ENCODE results near the gene CD2AP. TPM values are rescaled to one million over a fixed set of nuclear protein-coding genes. Genes with fewer than 3 reads are reported as not detected.
"Not testable (repeated sequence)": the region's sequence is repeated elsewhere in the genome, so short reads cannot be mapped to it uniquely, and the experiment has no call there.

The CD2AP gene
- total and polyA plus RNA-seq, 2 donors, result 28.0 to 32.8 TPM

GRCh38 chr6:47534063-47534462 is 56.5 kb downstream of the CD2AP start:
- no peaks in the 10 kb centered on the region for H3K27me3 ChIP-seq (ENCODE audit: control insufficient read depth in 2 of 2, insufficient read depth in 1 of 2, low read length in 1 of 2)
- DNase-seq (ENCODE audit: low read depth in 6 of 9, low spot score in 9 of 9), result no peak

DNA sequence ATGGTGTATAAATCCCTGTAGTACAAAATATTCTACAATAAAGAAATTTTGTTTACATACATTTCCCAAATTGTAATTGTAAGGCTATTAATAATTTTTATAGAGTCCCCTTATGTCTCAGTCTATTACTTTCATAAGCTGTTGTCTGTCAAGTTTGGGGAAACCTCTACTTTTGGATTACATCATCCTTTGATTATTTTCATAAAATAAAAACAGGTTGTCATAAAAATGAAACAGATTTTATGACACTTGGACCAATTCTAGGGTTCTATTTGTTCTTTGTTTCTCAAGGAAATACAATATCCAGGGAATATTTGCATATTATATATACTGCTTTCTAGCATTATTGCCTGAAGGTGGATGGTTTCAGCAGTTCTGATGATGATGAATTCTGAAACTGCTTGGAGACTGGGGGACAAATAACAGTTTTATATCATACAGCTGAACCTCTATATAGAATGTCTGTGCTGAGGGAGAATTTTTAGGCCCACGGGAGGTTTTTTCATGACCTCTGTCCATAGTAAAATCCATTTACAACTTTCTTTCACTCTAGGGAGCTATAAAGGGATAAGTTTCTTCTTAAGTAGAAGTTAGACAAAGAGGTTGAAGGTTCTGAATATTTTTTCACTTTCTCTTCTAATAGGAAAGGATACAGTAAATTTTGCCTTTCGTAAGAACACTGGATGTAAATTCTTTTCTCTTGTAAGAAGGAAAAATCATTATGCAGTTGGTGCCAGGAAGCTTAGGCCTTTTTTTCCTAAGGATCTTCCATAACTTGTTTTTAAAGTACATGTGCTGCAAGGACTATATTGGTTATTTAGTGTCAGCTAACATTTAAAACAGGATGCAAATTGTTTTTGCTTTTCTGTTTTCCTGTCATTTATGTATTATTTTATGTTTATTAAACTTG is 58.0 kb downstream of the CD2AP start:
- WGBS, result 99% methylated on average over 2 of the region's 2 CpGs
- no peak overlapping the region for H3K4me3 ChIP-seq (ENCODE audit: low read length in 2 of 2)
- H3K27me3 ChIP-seq (ENCODE audit: control insufficient read depth in 2 of 2, insufficient read depth in 1 of 2, low read length in 1 of 2), result no peaks in the 10 kb centered on the region
- DNase-seq (ENCODE audit: low read depth in 6 of 9, low spot score in 9 of 9), result no peak
- H3K36me3 ChIP-seq (ENCODE audit: control insufficient read depth in 2 of 2, insufficient read depth in 2 of 2, low read length in 1 of 2), result peaks cover 12 to 28% of the 10 kb centered on the region in 2 donors
- no peak overlapping the region for H3K27ac ChIP-seq (ENCODE audit: low read depth in 1 of 2, low read length in 1 of 2)
- no peaks in the 10 kb centered on the region for H3K4me1 ChIP-seq (ENCODE audit: control insufficient read depth in 2 of 2, insufficient read depth in 2 of 2, low read length in 2 of 2)
- no peaks in the 10 kb centered on the region for H3K9me3 ChIP-seq (ENCODE audit: control insufficient read depth in 2 of 2, insufficient read depth in 1 of 2, low read length in 1 of 2)

More at GRCh38 chr6:47534063-47534462, 56.5 kb downstream of the CD2AP start:
- peaks cover 18 to 23% of the 10 kb centered on the region in 2 donors for H3K36me3 ChIP-seq (ENCODE audit: control insufficient read depth in 2 of 2, insufficient read depth in 2 of 2, low read length in 1 of 2)
- no peaks in the 10 kb centered on the region for H3K4me1 ChIP-seq (ENCODE audit: control insufficient read depth in 2 of 2, insufficient read depth in 2 of 2, low read length in 2 of 2)
- H3K27ac ChIP-seq (ENCODE audit: low read depth in 1 of 2, low read length in 1 of 2), result no peak overlapping the region
- H3K9me3 ChIP-seq (ENCODE audit: control insufficient read depth in 2 of 2, insufficient read depth in 1 of 2, low read length in 1 of 2), result no peaks in the 10 kb centered on the region
- H3K4me3 ChIP-seq (ENCODE audit: low read length in 2 of 2), result no peak overlapping the region

GRCh38 chr6:47536816-47537401 is 59.3 kb downstream of the CD2AP start:
- no peak for DNase-seq (ENCODE audit: low read depth in 6 of 9, low spot score in 9 of 9)
- H3K27ac ChIP-seq (ENCODE audit: low read depth in 1 of 2, low read length in 1 of 2), result no peak overlapping the region
- H3K27me3 ChIP-seq (ENCODE audit: control insufficient read depth in 2 of 2, insufficient read depth in 1 of 2, low read length in 1 of 2), result no peaks in the 10 kb centered on the region
- H3K36me3 ChIP-seq (ENCODE audit: control insufficient read depth in 2 of 2, insufficient read depth in 2 of 2, low read length in 1 of 2), result peaks cover 12 to 28% of the 10 kb centered on the region in 2 donors
- no peaks in the 10 kb centered on the region for H3K9me3 ChIP-seq (ENCODE audit: control insufficient read depth in 2 of 2, insufficient read depth in 1 of 2, low read length in 1 of 2)
- no peaks in the 10 kb centered on the region for H3K4me1 ChIP-seq (ENCODE audit: control insufficient read depth in 2 of 2, insufficient read depth in 2 of 2, low read length in 2 of 2)
- WGBS, result 97% methylated on average over 4 of the region's 4 CpGs
- no peak overlapping the region for H3K4me3 ChIP-seq (ENCODE audit: low read length in 2 of 2)

DNA sequence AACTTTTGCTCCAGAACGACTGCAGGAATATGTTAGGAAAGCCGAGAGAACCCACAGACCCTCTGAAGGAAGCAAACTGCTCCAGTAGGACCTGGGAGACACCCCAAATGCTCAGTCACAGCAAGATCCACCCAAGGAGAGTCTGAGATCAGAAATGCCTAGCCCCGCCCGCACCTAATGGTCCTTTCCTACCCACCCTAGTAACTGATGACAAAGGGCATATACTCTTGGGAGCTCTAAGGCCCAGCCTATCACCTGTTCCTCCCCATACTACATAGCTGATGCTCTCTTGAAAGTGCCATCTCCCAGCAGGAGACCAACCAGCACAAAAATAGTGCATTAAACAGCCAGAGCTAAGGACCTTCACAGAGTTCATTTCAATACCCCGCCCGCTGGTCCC is 67.6 kb downstream of the CD2AP start:
- no peaks in the 10 kb centered on the region for H3K4me1 ChIP-seq (ENCODE audit: control insufficient read depth in 2 of 2, insufficient read depth in 2 of 2, low read length in 2 of 2)
- H3K4me3 ChIP-seq (ENCODE audit: low read length in 2 of 2), result no peak overlapping the region
- peaks cover 9 to 30% of the 10 kb centered on the region in 2 donors for H3K36me3 ChIP-seq (ENCODE audit: control insufficient read depth in 2 of 2, insufficient read depth in 2 of 2, low read length in 1 of 2)
- DNase-seq (ENCODE audit: low read depth in 6 of 9, low spot score in 9 of 9), result no peak
- no peak overlapping the region for H3K27ac ChIP-seq (ENCODE audit: low read depth in 1 of 2, low read length in 1 of 2)
- H3K27me3 ChIP-seq (ENCODE audit: control insufficient read depth in 2 of 2, insufficient read depth in 1 of 2, low read length in 1 of 2), result no peaks in the 10 kb centered on the region
- 98% methylated on average over 6 of the region's 6 CpGs for whole genome bisulfite sequencing
- H3K9me3 ChIP-seq (ENCODE audit: control insufficient read depth in 2 of 2, insufficient read depth in 1 of 2, low read length in 1 of 2), result no peaks in the 10 kb centered on the region

GRCh38 chr6:47551670-47552069 is 74.1 kb downstream of the CD2AP start:
- H3K4me3 ChIP-seq (ENCODE audit: low read length in 2 of 2), result no peak overlapping the region
- H3K27me3 ChIP-seq (ENCODE audit: control insufficient read depth in 2 of 2, insufficient read depth in 1 of 2, low read length in 1 of 2), result no peaks in the 10 kb centered on the region
- H3K9me3 ChIP-seq (ENCODE audit: control insufficient read depth in 2 of 2, insufficient read depth in 1 of 2, low read length in 1 of 2), result no peaks in the 10 kb centered on the region
- WGBS, result 98% methylated on average over 4 of the region's 4 CpGs
- H3K27ac ChIP-seq (ENCODE audit: low read depth in 1 of 2, low read length in 1 of 2), result no peak overlapping the region
- H3K4me1 ChIP-seq (ENCODE audit: control insufficient read depth in 2 of 2, insufficient read depth in 2 of 2, low read length in 2 of 2), result no peaks in the 10 kb centered on the region
- no peak for DNase-seq (ENCODE audit: low read depth in 6 of 9, low spot score in 9 of 9)
- peaks cover 2 to 23% of the 10 kb centered on the region in 2 donors for H3K36me3 ChIP-seq (ENCODE audit: control insufficient read depth in 2 of 2, insufficient read depth in 2 of 2, low read length in 1 of 2)

GRCh38 chr6:47552319-47552718 is 74.7 kb downstream of the CD2AP start:
- Histone ChIP-seq H3K4me3 (ENCODE audit: low read length in 2 of 2) (no peak overlapping the region), H3K27ac (ENCODE audit: low read depth in 1 of 2, low read length in 1 of 2) (no peak overlapping the region), H3K9me3 (ENCODE audit: control insufficient read depth in 2 of 2, insufficient read depth in 1 of 2, low read length in 1 of 2) (no peaks in the 10 kb centered on the region), H3K27me3 (ENCODE audit: control insufficient read depth in 2 of 2, insufficient read depth in 1 of 2, low read length in 1 of 2) (no peaks in the 10 kb centered on the region), H3K36me3 (ENCODE audit: control insufficient read depth in 2 of 2, insufficient read depth in 2 of 2, low read length in 1 of 2) (peaks cover 2 to 17% of the 10 kb centered on the region in 2 donors), H3K4me1 (ENCODE audit: control insufficient read depth in 2 of 2, insufficient read depth in 2 of 2, low read length in 2 of 2) (no peaks in the 10 kb centered on the region)
- no peak for DNase-seq (ENCODE audit: low read depth in 6 of 9, low spot score in 9 of 9)
- WGBS, result 97% methylated on average over 2 of the region's 2 CpGs

- 99% methylated on average over 3 of the region's 3 CpGs for WGBS
- peaks cover 2 to 17% of the 10 kb centered on the region in 2 donors for H3K36me3 ChIP-seq (ENCODE audit: control insufficient read depth in 2 of 2, insufficient read depth in 2 of 2, low read length in 1 of 2)
- not testable (repeated sequence) for H3K9me3 ChIP-seq (ENCODE audit: control insufficient read depth in 2 of 2, insufficient read depth in 1 of 2, low read length in 1 of 2); H3K4me3 ChIP-seq (ENCODE audit: low read length in 2 of 2); H3K27ac ChIP-seq (ENCODE audit: low read depth in 1 of 2, low read length in 1 of 2); H3K4me1 ChIP-seq (ENCODE audit: control insufficient read depth in 2 of 2, insufficient read depth in 2 of 2, low read length in 2 of 2); H3K27me3 ChIP-seq (ENCODE audit: control insufficient read depth in 2 of 2, insufficient read depth in 1 of 2, low read length in 1 of 2); DNase-seq (ENCODE audit: low read depth in 6 of 9, low spot score in 9 of 9)
These were observed 75.7 kb downstream of the CD2AP start for GRCh38 chr6:47553243-47553642.

GRCh38 chr6:47556459-47556858 is 78.9 kb downstream of the CD2AP start:
- not testable (repeated sequence) for H3K4me1 ChIP-seq (ENCODE audit: control insufficient read depth in 2 of 2, insufficient read depth in 2 of 2, low read length in 2 of 2); DNase-seq (ENCODE audit: low read depth in 6 of 9, low spot score in 9 of 9); H3K9me3 ChIP-seq (ENCODE audit: control insufficient read depth in 2 of 2, insufficient read depth in 1 of 2, low read length in 1 of 2); H3K27ac ChIP-seq (ENCODE audit: low read depth in 1 of 2, low read length in 1 of 2); H3K4me3 ChIP-seq (ENCODE audit: low read length in 2 of 2); H3K27me3 ChIP-seq (ENCODE audit: control insufficient read depth in 2 of 2, insufficient read depth in 1 of 2, low read length in 1 of 2)
- WGBS, result 99% methylated on average over 6 of the region's 6 CpGs
- peaks cover 2 to 22% of the 10 kb centered on the region in 2 donors for H3K36me3 ChIP-seq (ENCODE audit: control insufficient read depth in 2 of 2, insufficient read depth in 2 of 2, low read length in 1 of 2)

DNA sequence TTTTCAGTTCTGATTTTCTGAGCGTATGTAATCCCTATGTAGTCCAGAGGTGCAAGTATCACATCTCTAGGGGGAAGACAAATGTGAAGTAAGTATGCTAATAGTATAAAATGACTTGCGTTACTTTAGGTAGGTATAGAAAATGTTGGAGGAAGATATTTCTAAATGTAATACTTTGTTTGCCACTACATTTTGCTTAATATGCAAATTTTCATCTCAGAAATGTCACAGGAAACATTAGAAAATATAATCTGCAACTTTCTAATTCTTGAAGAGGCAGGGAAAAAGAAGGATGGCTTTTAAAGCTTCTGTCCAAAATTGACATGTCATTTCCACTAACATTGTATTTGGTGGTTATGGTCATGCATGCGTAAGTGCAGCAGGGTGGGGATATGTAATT is 85.6 kb downstream of the CD2AP start:
- H3K9me3 ChIP-seq (ENCODE audit: control insufficient read depth in 2 of 2, insufficient read depth in 1 of 2, low read length in 1 of 2), result no peaks in the 10 kb centered on the region
- H3K27ac ChIP-seq (ENCODE audit: low read depth in 1 of 2, low read length in 1 of 2), result no peak overlapping the region
- DNase-seq (ENCODE audit: low read depth in 6 of 9, low spot score in 9 of 9), result no peak
- peaks cover 8 to 14% of the 10 kb centered on the region in 2 donors for H3K36me3 ChIP-seq (ENCODE audit: control insufficient read depth in 2 of 2, insufficient read depth in 2 of 2, low read length in 1 of 2)
- H3K4me1 ChIP-seq (ENCODE audit: control insufficient read depth in 2 of 2, insufficient read depth in 2 of 2, low read length in 2 of 2), result no peaks in the 10 kb centered on the region
- no peak overlapping the region for H3K4me3 ChIP-seq (ENCODE audit: low read length in 2 of 2)
- 99% methylated on average over 3 of the region's 3 CpGs for WGBS
- H3K27me3 ChIP-seq (ENCODE audit: control insufficient read depth in 2 of 2, insufficient read depth in 1 of 2, low read length in 1 of 2), result no peaks in the 10 kb centered on the region

All from thymus (tissue), 11 donors.